NCI-H2196 treated with DMSO at 0.1 percent for 48 hours (cell line): ENCODE data around the gene AMT.

Experiments
- DNase-seq: peaks from one replicate; lab custom pipeline; 2025; ENCODE audit not compliant: unreplicated experiment; lab: John Stamatoyannopoulos, UW

Gene AMT, protein sequence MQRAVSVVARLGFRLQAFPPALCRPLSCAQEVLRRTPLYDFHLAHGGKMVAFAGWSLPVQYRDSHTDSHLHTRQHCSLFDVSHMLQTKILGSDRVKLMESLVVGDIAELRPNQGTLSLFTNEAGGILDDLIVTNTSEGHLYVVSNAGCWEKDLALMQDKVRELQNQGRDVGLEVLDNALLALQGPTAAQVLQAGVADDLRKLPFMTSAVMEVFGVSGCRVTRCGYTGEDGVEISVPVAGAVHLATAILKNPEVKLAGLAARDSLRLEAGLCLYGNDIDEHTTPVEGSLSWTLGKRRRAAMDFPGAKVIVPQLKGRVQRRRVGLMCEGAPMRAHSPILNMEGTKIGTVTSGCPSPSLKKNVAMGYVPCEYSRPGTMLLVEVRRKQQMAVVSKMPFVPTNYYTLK

GRCh38 chr3:49422379-49423248 lies at the start of gene AMT:
AMT (minus strand) TSS chr3:49422473; CDS start chr3:49422450, 23 bp downstream.
- no peak for DNase-seq

DNA sequence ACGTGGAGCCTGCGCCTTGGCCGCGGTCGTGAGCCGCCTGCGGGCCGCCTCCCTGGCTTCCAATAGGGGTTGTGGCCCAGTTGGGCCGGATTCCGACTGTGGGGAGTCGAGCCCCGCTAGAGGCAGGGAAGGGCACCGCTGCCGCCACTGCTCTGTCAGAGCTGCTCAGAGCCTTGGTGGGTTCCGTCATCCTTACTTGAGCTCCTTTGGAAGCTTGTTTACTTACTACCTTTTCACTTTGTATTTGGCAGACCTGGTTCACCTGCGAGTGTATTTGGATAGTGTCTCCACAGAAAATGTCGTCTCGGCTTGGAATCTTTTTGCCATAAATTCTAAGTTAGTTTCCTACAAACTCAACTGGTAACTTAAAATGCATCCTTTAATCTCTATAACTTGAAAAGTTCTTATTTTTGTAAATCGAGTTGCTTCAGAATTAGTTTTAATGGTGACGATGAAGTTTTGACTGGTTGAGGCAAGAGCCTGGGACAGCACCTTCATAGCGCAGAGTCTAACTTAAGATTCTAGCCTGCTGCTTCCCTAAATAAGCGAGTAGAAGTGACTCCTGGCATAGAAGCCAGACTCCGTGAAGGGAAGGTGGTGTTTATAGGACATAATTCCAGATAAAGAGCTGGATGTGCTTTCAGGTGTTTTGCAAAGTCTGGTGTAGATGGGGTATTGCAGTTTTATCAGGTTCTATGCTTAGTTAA lies 48.6 kb upstream of the AMT start:
- DNase-seq: no peak

- DNase-seq: peak; percentile 74
Measured at GRCh38 chr3:49469936-49470713, 47.9 kb upstream of the AMT start, which contains the start of gene DAG1. DAG1 (plus strand) TSS chr3:49470267; CDS start chr3:49510535, 40,268 bp downstream.

DNA sequence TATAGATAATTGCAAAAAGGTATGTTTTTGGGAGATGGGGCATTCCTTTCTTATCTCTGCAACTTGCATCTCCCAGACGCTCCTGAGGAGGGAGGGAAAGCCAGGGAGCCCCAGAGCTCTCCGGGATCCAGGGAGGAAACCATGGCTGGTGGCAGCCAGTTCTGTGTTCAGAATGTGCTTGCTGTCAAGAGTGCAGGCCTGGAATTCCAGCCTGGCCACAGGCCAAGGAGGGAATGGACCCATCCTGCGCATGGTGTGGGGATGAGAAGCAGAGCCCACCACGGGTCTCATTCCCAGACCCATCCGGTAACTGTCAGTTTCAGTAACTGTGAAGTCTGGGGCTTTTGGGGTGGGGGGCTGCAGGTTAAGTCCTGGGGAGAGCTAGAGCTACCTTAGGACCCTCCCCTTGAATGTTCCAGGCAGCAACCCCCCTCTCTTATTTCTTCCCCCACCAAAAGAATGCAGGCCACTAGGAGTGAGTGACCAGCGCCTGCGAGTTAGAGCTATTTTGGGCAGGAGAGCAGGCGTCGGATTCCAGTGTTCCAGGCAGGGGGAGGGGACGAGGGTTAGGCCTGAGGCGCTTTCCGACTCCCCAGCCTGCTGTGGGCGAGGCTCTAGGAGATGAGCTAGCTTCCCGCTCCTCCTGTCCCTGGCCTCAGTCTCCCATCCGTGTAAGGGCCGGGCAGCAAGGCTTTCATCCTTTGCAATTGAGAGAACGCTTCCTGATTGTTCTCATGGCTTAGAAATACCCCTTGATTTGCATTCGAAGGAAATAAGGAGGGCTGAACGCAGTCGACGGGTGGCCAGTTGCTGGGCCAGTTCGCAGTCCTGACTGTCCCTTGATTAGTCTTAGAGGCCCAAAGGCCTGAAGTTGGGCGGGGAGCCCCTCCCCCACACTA lies 47.0 kb upstream of the AMT start:
- peak; percentile 14 for DNase-seq

DNA sequence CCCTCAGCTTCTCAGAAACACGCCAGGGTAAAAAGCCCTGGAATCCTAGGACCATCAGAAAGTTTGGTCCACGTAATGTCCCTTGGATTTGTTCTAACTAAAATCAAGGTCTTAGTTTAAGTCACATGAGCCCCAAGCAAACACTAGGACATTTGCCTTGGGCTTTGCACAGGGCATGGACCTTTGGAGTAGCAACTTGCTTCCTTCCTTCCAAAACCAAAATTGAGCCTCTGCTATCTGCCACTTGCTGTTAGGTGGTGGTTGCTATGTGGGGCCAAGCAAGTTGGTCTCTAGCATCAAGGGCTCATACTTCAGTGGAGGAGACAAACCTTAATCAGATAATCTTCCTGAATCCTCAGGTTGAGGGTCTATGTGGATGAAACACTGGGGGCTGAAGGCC lies 43.8 kb upstream of the AMT start:
- DNase-seq: no peak

DNA sequence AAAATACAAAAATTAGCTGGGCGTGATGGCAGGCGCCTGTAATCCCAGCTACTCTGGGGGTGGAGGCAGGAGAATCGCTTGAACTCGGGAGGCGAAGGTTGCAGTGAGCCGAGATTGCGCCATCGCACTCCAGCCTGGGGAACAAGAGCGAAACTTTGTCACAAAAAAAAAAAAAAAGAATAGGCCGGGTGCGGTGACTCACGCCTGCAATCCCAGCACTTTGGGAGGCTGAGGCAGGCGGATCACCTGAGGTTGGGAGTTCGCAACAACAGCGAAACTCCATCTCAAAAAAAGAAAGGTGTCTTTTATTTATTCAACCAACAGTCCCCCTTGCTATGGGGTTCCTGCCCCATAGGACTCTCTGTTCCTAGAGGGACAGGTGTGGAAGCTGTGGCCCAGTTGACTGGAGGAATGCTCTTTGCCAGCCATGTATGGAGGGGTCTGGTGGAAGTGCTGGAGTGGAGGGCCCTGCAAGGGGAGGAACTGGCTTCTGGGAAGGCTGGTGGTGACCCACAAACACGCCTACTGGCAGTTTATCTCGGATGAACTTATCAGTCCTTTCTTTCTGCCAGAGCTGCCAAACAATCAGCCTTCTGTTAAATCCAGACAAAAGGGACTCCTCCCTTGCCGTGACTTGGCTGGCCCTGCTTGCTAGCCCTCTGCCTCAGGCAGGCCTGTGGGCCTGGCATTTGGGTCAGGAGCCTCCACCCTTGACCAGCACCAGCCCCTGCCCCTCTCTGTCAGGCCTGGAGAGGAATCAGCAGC lies 43.2 kb upstream of the AMT start:
- DNase-seq: no peak

DNA sequence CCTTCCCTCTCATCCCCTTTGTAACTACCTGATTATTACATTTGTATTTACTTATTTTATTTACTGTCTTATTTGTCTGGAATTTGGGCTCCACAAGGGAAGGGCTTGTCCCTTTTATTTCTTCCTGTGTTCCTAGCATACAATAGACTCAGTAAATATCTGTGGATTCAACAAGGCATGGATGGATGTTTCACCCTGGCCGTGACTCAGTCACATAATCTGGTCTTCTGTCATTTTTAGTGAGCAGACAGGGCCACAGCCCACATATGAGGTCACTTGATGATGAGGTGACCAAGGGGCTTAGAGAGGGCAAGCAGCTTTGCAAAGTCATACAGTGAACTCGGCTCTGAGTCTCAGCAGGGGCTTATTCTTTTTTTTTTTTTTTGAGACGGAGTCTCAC lies 39.9 kb upstream of the AMT start:
- no peak for DNase-seq

- no peak for DNase-seq
Measured at GRCh38 chr3:49461443-49462171, 39.3 kb upstream of the AMT start.

- no peak for DNase-seq
Measured at GRCh38 chr3:49460956-49461355, 38.7 kb upstream of the AMT start.

- DNase-seq: no peak
Measured at GRCh38 chr3:49460188-49460890, 38.1 kb upstream of the AMT start.

GRCh38 chr3:49456466-49456865 lies 34.2 kb upstream of the AMT start:
- no peak for DNase-seq

DNA sequence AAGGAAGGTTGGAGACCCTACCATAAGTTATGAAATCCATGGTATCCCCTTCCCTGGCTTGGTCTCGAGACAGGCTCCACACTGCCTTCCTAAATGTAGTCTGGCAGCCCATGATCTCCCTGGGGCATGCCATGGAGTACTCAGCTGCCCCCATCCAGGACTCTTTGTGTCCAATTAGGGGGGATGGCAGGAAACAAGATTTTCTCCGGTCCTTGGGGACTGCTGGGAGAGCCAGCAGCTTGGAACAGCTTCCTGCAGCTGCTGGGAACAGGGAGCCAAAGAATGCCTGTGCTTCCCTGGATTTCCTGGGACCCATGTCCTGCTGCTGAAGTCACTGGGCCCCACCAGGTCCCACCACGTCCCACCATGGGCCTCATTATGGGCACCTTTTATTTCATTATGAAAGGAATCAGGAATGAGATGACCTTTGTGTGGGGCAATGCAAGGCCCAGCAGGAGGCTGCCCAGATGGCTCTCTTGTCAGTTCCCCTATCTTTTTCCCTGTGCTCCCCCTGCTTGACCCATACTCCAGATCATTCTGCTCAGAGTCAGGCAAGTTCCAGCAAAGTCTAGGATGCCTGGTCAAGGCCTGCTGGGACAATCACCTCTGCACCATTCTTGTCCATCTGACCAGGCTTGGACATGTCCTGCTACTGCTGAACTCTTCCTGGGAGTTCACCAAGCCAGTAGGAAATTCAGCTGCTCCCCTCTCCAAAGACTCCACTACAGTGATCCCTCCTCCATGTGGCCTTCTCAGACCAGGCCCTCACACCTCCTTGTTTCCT lies 32.8 kb upstream of the AMT start:
- DNase-seq: no peak

DNA sequence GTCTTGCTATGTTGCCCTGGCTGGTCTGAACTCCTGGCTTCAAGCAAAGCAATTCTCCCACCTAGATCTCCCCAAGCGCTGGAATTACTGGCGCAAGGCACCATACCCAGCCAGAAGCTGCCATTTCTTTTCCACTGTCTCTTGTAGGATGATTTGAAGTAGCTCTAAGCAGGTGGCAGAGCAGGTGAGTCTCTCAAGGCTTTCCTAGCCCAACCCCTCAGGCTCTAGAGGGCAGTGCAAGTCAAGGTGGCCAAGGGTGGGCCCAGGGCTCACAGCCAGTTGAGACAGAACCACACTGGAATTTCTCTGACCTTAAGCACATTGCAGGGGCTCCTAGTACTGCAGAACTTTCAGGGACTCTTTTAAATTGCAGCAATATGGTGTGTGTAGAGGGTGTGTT lies 32.2 kb upstream of the AMT start:
- peak; percentile 3 for DNase-seq

- DNase-seq: no peak
Measured at GRCh38 chr3:49453621-49454020, 31.3 kb upstream of the AMT start.

DNA sequence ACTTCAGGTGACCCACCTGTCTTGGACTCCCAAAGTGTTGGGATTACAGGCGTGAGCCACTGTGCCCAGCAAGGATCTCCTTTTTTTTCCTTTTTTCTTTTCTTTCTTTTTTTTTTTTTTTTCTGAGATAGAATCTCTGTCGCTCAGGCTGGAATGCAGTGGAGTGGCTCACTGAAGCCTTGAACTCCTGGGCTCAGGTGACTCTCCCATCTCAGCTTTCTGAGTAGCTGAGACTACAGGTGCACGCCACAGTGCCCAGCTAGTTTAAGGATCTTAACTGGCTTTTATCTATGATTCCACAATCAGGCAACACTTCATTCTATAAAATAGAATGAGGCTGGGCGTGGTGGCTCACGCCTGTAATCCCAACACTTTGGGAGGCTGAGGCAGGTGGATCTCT lies 23.1 kb upstream of the AMT start:
- DNase-seq: no peak

DNA sequence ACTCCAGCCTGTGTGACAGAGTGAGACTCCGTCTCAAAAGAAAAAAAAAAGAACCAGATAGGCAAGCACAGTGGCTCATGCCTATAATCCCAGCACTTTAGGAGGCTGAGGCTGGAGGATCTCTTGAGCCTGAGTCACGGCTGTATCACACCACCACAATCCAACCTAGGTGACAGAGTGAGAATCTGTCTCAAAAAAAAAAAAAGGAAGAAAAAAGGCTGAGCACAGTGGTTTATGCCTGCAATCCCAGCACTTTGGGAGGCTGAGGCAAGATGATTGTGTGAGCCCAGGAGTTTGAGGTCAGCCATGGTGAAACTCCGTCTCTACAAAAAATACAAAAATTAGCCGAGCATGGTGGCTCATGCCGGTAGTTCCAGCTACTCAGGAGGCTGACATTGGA lies 12.5 kb upstream of the AMT start:
- DNase-seq: no peak

DNA sequence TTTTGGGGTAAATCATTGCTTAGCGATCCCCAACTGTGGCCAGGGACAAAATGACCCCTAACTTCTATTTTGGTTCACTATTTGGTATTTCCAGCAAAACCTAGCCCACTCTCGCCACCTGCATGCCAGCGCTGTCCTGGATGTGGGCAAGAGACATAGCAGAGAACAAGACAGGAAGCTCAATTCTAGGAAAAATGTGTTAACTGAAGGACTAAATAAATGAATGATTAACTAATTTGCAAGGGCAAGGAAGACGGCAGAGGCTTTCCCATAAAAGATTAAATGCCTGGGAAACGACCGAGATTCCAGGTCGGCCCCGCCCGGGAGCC lies 6.4 kb upstream of the AMT start:
- no peak for DNase-seq
